Measurements from ENCODE around the gene FGGY. TPM values are rescaled to one million over a fixed set of nuclear protein-coding genes. Genes with fewer than 3 reads are reported as not detected.
A peak's percentile ranks its signal among the peaks of the same experiment; 100 is the strongest.

The FGGY gene
- total RNA-seq, 2 donors from 2014 or later: 12.2 to 17.4 TPM

DNA sequence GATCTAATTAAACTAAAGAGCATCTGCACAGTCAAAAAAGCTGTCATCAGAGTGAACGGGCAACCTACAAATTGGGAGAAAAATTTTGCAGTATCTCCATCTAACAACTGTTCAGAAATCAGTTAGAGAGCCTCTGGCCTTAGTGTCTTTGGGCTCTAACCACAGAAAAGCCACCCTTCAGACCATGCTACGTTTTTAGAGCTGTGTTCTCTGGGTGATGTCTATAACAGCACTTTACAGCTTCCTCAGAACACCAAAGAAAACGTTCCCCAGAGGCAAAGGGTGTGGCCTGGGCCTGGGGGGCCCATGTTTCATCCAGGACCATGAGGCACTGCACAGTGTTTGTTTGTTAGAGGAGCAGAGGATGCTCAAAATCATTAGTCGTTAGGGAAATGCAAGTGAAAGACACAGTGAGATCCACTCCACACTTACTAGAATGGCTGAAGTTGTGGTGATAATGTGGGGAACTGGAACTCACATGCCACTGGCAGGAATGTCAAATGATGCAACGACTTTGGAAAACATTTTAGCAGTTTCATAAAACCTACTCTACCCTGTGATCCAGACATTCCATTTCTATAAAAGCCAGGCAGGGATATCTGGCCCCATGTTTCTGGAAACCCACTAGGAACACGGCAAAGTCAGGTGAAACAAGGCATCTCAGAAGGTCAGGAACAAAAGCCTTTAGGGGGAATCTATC is 267.4 kb downstream of the FGGY start:
- Histone ChIP-seq H3K9me3 (no peaks in the 10 kb centered on the region), H3K36me3 (replicated peaks in 1 of 2; ENCODE audit: insufficient read depth in 1 of 2, low read depth in 2 of 2) (no peaks in the 10 kb centered on the region), H3K27ac (no peak overlapping the region), H3K27me3 (no peaks in the 10 kb centered on the region), H3K4me1 (no peaks in the 10 kb centered on the region), H3K4me3 (no peak overlapping the region)
- intact Hi-C loops (cut with DNase I): no loop called here
- DNase-seq (no peak), ATAC-seq (no peak)
- TF ChIP-seq, protein P1, sequence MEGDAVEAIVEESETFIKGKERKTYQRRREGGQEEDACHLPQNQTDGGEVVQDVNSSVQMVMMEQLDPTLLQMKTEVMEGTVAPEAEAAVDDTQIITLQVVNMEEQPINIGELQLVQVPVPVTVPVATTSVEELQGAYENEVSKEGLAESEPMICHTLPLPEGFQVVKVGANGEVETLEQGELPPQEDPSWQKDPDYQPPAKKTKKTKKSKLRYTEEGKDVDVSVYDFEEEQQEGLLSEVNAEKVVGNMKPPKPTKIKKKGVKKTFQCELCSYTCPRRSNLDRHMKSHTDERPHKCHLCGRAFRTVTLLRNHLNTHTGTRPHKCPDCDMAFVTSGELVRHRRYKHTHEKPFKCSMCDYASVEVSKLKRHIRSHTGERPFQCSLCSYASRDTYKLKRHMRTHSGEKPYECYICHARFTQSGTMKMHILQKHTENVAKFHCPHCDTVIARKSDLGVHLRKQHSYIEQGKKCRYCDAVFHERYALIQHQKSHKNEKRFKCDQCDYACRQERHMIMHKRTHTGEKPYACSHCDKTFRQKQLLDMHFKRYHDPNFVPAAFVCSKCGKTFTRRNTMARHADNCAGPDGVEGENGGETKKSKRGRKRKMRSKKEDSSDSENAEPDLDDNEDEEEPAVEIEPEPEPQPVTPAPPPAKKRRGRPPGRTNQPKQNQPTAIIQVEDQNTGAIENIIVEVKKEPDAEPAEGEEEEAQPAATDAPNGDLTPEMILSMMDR (IDR thresholded peaks at IDR 0.05): no peak
- no peak for TF ChIP-seq POLR2A (IDR thresholded peaks at IDR 0.05)
- 74 to 76% methylated on average over 6 of the region's 6 CpGs for WGBS, 2 donors

DNA sequence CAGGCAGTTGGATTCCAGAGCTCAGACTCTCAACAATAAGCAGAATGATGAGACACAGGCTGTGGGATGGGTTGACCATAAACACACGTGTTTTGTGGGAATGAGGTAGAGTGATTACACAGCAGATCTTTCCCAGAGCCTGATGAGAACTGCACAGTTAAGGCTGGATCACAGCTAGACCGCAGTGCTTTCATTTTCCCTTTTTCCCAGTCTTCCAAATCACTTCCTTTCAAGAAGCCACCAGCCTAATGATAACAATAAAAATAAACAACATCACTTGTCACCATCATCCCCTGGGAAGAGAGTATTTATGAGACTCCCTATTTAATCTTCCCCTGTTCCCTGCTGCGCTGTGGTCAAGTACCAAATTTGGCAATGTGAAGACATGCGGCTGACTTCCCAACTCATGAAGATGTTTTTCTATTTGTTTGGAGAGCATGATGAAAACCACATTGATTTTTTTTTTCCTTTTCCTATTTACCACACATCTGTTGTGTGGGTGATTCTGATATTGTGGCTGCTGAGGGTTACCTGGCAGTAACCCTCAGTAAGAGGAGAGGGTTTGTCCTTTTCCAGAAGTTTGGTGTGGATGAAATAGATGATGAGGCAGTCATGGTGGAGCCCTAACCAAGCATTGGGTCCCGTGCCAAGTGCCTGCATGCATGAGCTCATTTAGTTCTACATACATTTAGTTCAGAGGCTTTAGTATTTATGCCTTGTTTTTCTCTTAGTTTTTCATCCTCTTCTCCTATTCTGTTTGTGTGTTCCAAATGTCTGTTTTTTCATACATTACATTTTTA is 268.9 kb downstream of the FGGY start:
- Histone ChIP-seq H3K9me3 (no peaks in the 10 kb centered on the region), H3K27me3 (no peaks in the 10 kb centered on the region), H3K27ac (no peak overlapping the region), H3K4me3 (no peak overlapping the region), H3K36me3 (replicated peaks in 1 of 2; ENCODE audit: insufficient read depth in 1 of 2, low read depth in 2 of 2) (no peaks in the 10 kb centered on the region), H3K4me1 (no peaks in the 10 kb centered on the region)
- intact Hi-C loops (cut with DNase I): no loop called here
- no peak for ATAC-seq
- DNase-seq: no peak
- WGBS, 2 donors: 83 to 89% methylated on average over 5 of the region's 5 CpGs
- no peak for TF ChIP-seq POLR2A (IDR thresholded peaks at IDR 0.05)

GRCh38 chr1:59568158-59568935 is 271.5 kb downstream of the FGGY start:
- ATAC-seq (no peak), DNase-seq (no peak)
- 83 to 86% methylated on average over 6 of the region's 6 CpGs for WGBS, 2 donors
- intact Hi-C loops (cut with DNase I): no loop called here
- no peaks in the 10 kb centered on the region for H3K4me1 ChIP-seq
- no peaks in the 10 kb centered on the region for H3K27me3 ChIP-seq
- TF ChIP-seq POLR2A (IDR thresholded peaks at IDR 0.05): no peak
- TF ChIP-seq, protein P1 (IDR thresholded peaks at IDR 0.05): peak in 2 of 7 experiments; percentile 7 to 24
- no peak overlapping the region for H3K4me3 ChIP-seq
- H3K27ac ChIP-seq: no peak overlapping the region
- H3K36me3 ChIP-seq (replicated peaks in 1 of 2; ENCODE audit: insufficient read depth in 1 of 2, low read depth in 2 of 2): no peaks in the 10 kb centered on the region
- no peaks in the 10 kb centered on the region for H3K9me3 ChIP-seq

GRCh38 chr1:59569198-59569597 is 272.3 kb downstream of the FGGY start:
- ATAC-seq: no peak
- 86 to 88% methylated on average over 2 of the region's 2 CpGs for WGBS, 2 donors
- H3K9me3 ChIP-seq: no peaks in the 10 kb centered on the region
- no peaks in the 10 kb centered on the region for H3K27me3 ChIP-seq
- no peaks in the 10 kb centered on the region for H3K4me1 ChIP-seq
- no peaks in the 10 kb centered on the region for H3K36me3 ChIP-seq (replicated peaks in 1 of 2; ENCODE audit: insufficient read depth in 1 of 2, low read depth in 2 of 2)
- intact Hi-C loops (cut with DNase I): no loop called here
- TF ChIP-seq, protein P1 (IDR thresholded peaks at IDR 0.05): no peak
- TF ChIP-seq POLR2A (IDR thresholded peaks at IDR 0.05): no peak
- H3K27ac ChIP-seq: no peak overlapping the region
- no peak for DNase-seq
- H3K4me3 ChIP-seq: no peak overlapping the region

DNA sequence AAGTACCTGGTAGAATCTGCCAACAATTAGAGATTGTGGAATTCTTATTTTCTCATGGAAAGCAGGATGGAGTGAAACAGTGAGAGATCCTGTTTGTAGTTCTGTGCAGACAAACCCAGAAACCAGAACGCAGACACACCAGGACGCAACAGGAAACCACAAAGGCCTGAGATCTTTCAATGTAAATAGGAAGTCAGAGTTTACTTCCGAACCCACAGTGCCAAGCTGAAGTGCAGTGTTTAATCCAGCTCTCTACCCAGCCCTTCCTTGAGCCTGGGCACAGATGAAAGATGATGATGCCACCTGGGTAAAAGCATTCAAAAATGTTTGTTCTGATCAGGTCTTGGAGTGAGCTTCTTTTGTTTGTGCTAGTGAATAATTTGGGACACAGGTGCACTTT is 273.6 kb downstream of the FGGY start:
- ATAC-seq: no peak
- peak in 2 of 4 donors; percentile 15 to 45 for DNase-seq
- TF ChIP-seq POLR2A (IDR thresholded peaks at IDR 0.05): no peak
- TF ChIP-seq, protein P1 (IDR thresholded peaks at IDR 0.05): no peak
- H3K36me3 ChIP-seq (replicated peaks in 1 of 2; ENCODE audit: insufficient read depth in 1 of 2, low read depth in 2 of 2): no peaks in the 10 kb centered on the region
- no peaks in the 10 kb centered on the region for H3K4me1 ChIP-seq
- H3K27me3 ChIP-seq: no peaks in the 10 kb centered on the region
- H3K27ac ChIP-seq: peak overlapping the region in 1 of 4 donors; percentile 7
- WGBS, 2 donors: 73 to 82% methylated on average over 3 of the region's 3 CpGs
- no peaks in the 10 kb centered on the region for H3K9me3 ChIP-seq
- intact Hi-C loops (cut with DNase I): no loop called here
- no peak overlapping the region for H3K4me3 ChIP-seq

Measured in body of pancreas (tissue), 4 donors.